CD4-positive, alpha-beta T cell (primary cell): ENCODE data around the gene KRT79. TPM values are rescaled to one million over a fixed set of nuclear protein-coding genes. Genes with fewer than 3 reads are reported as not detected.

Experiments used
- ATAC-seq: fragments of 200-7000 bp; cut with Tn5 transposase; one replicate; pipeline ENCODE4 v1.10.0; 2022; ENCODE audit warnings: mild to moderate bottlenecking; ENCODE audit not compliant: poor library complexity
- CTCF ChIA-PET: fragments of 350-600 bp; sonication (Branson Sonifier 250); formaldehyde crosslinking; loops from one replicate; lab custom pipeline; 2021; ENCODE audit warnings: antibody characterized with exemption, inconsistent platforms; lab: Charles Lee
- POLR2A ChIA-PET: fragments of 350-600 bp; sonication (Branson Sonifier 250); formaldehyde crosslinking; loops from one replicate; lab custom pipeline; 2021; ENCODE audit warnings: antibody characterized with exemption, inconsistent platforms; lab: Charles Lee
- DNase-seq, 14 experiments: peaks; one replicate each; pipeline ENCODE4 v3.0.0-alpha.2; 2013 to 2020; ENCODE audit warnings: mixed read lengths in 2 of 14
- H3K27ac ChIP-seq, 2 donors: one replicate each; pipeline versions ENCODE4 v1.5.1 to v1.7.0; 2013; ENCODE audit warnings: low read length in 2 of 2, low read depth in 1 of 2, mild to moderate bottlenecking in 1 of 2
- H3K27me3 ChIP-seq, 2 experiments: 1 replicate in 1 of 2; 2 replicates in 1 of 2; pipeline versions ENCODE4 v1.6.1 to v1.7.0; 2013; ENCODE audit warnings: low read length in 2 of 2, control low read depth in 1 of 2, mild to moderate bottlenecking in 1 of 2, moderate library complexity in 1 of 2; ENCODE audit not compliant: insufficient read depth in 2 of 2, control insufficient read depth in 1 of 2
- H3K36me3 ChIP-seq: one replicate; pipeline ENCODE4 v1.6.1; 2013; ENCODE audit warnings: low read length, control low read depth; ENCODE audit not compliant: insufficient read depth
- H3K4me1 ChIP-seq: one replicate; pipeline ENCODE4 v1.6.1; 2013; ENCODE audit warnings: low read length, control low read depth; ENCODE audit not compliant: insufficient read depth
- H3K4me3 ChIP-seq: one replicate; pipeline ENCODE4 v1.5.1; 2013; ENCODE audit warnings: mild to moderate bottlenecking, low read length, moderate library complexity
- H3K9me3 ChIP-seq, 2 experiments: 1 replicate in 1 of 2; 2 replicates in 1 of 2; pipeline versions ENCODE4 v1.6.1 to v1.7.0; 2013; ENCODE audit warnings: low read length in 2 of 2, mild to moderate bottlenecking in 2 of 2, control low read depth in 1 of 2, moderate library complexity in 1 of 2; ENCODE audit not compliant: control insufficient read depth in 1 of 2, insufficient read depth in 1 of 2
- H3K27ac Mint-ChIP-seq: one replicate; pipeline ENCODE4 v1.8.0; 2020; ENCODE audit warnings: mixed read lengths
- H3K27me3 Mint-ChIP-seq: one replicate; pipeline ENCODE4 v1.8.0; 2021; ENCODE audit warnings: mixed read lengths
- H3K36me3 Mint-ChIP-seq: one replicate; pipeline ENCODE4 v1.8.0; 2021; ENCODE audit warnings: low read depth, mixed read lengths
- H3K4me1 Mint-ChIP-seq: one replicate; pipeline ENCODE4 v1.8.0; 2021; ENCODE audit warnings: low read depth, mixed read lengths
- H3K4me3 Mint-ChIP-seq: one replicate; pipeline ENCODE4 v1.8.0; 2020; ENCODE audit warnings: mild to moderate bottlenecking, mixed read lengths
- H3K9me3 Mint-ChIP-seq: one replicate; pipeline ENCODE4 v1.8.0; 2020; ENCODE audit warnings: mixed read lengths
- intact Hi-C, 2 experiments: fragments of 100-400 bp; cut with DNase I in 1 of 2; cut with micrococcal nuclease in 1 of 2; formaldehyde crosslinking; loops; one replicate each; pipeline versions ENCODE4 v1.15.1 to v1.9.0; 2023 to 2025; cut with DNase I, micrococcal nuclease
- total RNA-seq, 174 experiments: library from RNA in 2 of 174; stranded (reverse) in 2 of 174; gene quantifications; one replicate each; pipeline ENCODE4 v1.2.3 and lab custom pipeline; 2021 to 2026
- TF ChIP-seq, protein P1 (sequence below): fragments of 200-600 bp; IDR thresholded peaks from one replicate; pipeline ENCODE4 v1.8.0; 2022; ENCODE audit warnings: antibody characterized with exemption, mild to moderate bottlenecking

The KRT79 gene
- total RNA-seq, 2 experiments from 2014 or later, result not detected

DNA sequence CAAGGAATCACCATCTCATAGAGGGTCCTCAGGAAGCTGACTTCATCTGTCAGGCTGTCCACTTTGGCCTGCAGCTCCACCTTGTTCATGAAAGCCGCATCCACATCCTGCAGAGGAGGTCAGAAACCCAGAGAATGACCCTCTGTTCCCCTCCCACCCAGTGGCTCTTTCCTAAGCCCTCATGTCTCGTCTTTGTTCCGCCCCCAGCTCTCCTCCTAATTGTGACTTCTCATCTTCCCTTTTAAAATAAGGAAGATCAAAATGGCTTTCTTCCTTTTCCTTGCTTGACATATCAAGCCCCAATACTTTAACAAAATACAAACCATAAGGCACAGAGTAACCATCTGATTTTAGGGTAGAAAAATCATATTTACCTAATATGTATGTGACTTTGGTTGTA lies 61.3 kb downstream of the KRT79 start:
- no peak for ATAC-seq
- H3K27me3 ChIP-seq, result no peaks in the 10 kb centered on the region
- peaks cover 0 to 8% of the 10 kb centered on the region in 2 experiments for H3K9me3 ChIP-seq
- H3K27ac ChIP-seq, result no peak overlapping the region
- TF ChIP-seq, protein P1, sequence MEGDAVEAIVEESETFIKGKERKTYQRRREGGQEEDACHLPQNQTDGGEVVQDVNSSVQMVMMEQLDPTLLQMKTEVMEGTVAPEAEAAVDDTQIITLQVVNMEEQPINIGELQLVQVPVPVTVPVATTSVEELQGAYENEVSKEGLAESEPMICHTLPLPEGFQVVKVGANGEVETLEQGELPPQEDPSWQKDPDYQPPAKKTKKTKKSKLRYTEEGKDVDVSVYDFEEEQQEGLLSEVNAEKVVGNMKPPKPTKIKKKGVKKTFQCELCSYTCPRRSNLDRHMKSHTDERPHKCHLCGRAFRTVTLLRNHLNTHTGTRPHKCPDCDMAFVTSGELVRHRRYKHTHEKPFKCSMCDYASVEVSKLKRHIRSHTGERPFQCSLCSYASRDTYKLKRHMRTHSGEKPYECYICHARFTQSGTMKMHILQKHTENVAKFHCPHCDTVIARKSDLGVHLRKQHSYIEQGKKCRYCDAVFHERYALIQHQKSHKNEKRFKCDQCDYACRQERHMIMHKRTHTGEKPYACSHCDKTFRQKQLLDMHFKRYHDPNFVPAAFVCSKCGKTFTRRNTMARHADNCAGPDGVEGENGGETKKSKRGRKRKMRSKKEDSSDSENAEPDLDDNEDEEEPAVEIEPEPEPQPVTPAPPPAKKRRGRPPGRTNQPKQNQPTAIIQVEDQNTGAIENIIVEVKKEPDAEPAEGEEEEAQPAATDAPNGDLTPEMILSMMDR, result no peak
- no peak overlapping the region for H3K27ac Mint-ChIP-seq
- DNase-seq, result no peak
- H3K27me3 Mint-ChIP-seq, result peaks cover 4% of the 10 kb centered on the region
- no peaks in the 10 kb centered on the region for H3K36me3 Mint-ChIP-seq
- no peaks in the 10 kb centered on the region for H3K4me1 ChIP-seq
- ChIA-PET POLR2A (no interaction called here), CTCF (no interaction called here)
- no peaks in the 10 kb centered on the region for H3K4me1 Mint-ChIP-seq
- no peak overlapping the region for H3K4me3 Mint-ChIP-seq
- H3K4me3 ChIP-seq, result no peak overlapping the region
- no peaks in the 10 kb centered on the region for H3K36me3 ChIP-seq
- intact Hi-C loops, result no loop called here
- H3K9me3 Mint-ChIP-seq, result no peaks in the 10 kb centered on the region

DNA sequence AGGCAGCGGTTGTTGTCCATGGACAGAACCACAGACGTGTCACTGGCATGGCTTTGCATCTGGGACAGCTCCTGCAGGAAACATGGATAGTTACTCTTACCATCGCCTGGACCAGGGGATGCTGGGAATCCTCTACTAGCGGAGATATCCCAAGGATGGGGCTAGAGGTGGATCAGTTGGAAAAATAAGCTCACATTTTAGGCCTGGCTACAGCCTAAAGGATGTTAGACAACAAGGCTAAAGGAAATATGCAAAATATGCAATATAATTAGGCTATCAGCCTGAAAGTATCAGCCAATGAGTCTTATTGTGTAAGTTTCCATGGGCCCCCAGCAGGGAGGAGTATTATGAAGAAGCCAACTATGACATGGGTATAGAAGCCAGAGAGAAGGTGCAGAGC lies 61.9 kb downstream of the KRT79 start:
- H3K27me3 ChIP-seq, result no peaks in the 10 kb centered on the region
- ATAC-seq (no peak), DNase-seq (no peak)
- Mint-ChIP-seq H3K36me3 (no peaks in the 10 kb centered on the region), H3K9me3 (no peaks in the 10 kb centered on the region), H3K4me3 (no peak overlapping the region), H3K4me1 (no peaks in the 10 kb centered on the region), H3K27ac (no peak overlapping the region), H3K27me3 (peaks cover 4% of the 10 kb centered on the region)
- H3K4me3 ChIP-seq, result no peak overlapping the region
- H3K9me3 ChIP-seq, result peaks cover 0 to 8% of the 10 kb centered on the region in 2 experiments
- intact Hi-C loops, result no loop called here
- no peak overlapping the region for H3K27ac ChIP-seq
- H3K4me1 ChIP-seq, result no peaks in the 10 kb centered on the region
- ChIA-PET POLR2A (no interaction called here), CTCF (no interaction called here)
- TF ChIP-seq, protein P1, result no peak
- no peaks in the 10 kb centered on the region for H3K36me3 ChIP-seq

DNA sequence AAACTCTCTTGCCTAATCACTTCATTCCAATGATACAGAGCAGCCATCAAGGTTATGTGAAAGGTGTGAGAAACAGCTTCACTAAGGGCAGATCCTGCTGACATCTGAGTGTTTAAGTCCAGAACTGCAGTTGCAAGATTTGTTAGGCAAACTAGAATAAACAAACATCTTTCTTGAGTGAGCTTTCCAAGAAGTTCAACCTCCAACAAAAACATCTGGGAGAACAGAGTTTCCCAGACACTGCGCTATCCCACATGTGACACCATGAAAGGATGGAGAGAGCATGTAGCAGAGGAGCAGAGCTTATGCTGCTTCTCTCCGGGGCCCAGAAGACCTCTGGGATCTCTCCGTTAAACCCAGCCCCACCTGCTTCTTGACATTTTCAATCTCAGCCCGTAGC lies 62.6 kb downstream of the KRT79 start:
- H3K27ac ChIP-seq, result no peak overlapping the region
- CTCF ChIA-PET, result no interaction called here
- H3K4me3 ChIP-seq, result no peak overlapping the region
- no peaks in the 10 kb centered on the region for H3K4me1 ChIP-seq
- ATAC-seq, result no peak
- no peaks in the 10 kb centered on the region for H3K36me3 ChIP-seq
- Mint-ChIP-seq H3K27me3 (peaks cover 4% of the 10 kb centered on the region), H3K4me1 (no peaks in the 10 kb centered on the region), H3K4me3 (no peak overlapping the region), H3K27ac (no peak overlapping the region), H3K9me3 (no peaks in the 10 kb centered on the region), H3K36me3 (no peaks in the 10 kb centered on the region)
- TF ChIP-seq, protein P1, result no peak
- POLR2A ChIA-PET, result no interaction called here
- no peak for DNase-seq
- no peaks in the 10 kb centered on the region for H3K27me3 ChIP-seq
- peaks cover 0 to 4% of the 10 kb centered on the region in 2 experiments for H3K9me3 ChIP-seq
- intact Hi-C loops, result no loop called here

Other genes with a start within 250 kb of the KRT79 start
- gene KRT72, start 232.8 kb downstream of the KRT79 start, total RNA-seq, result 10 to 100 TPM; 82.2 to 83.4 TPM
- gene KRT73, start 215.8 kb downstream of the KRT79 start, total RNA-seq, result 10 to 100 TPM; 67.2 to 69.7 TPM
- 1 to 10 TPM; 1.7 to 2.1 TPM for gene KRT2, start 182.1 kb downstream of the KRT79 start, total RNA-seq
- gene KRT1, start 153.9 kb downstream of the KRT79 start, total RNA-seq, result 1 to 10 TPM; 3.9 to 4.0 TPM
- gene KRT77, start 130.8 kb downstream of the KRT79 start, total RNA-seq, result under 1 TPM; 0.11 to 0.20 TPM
- not detected for gene KRT76, start 57.0 kb downstream of the KRT79 start, total RNA-seq
- gene KRT3, start 38.2 kb downstream of the KRT79 start, total RNA-seq, result not detected
- not detected for gene KRT4, start 20.2 kb downstream of the KRT79 start, total RNA-seq
- gene KRT78, start 14.7 kb upstream of the KRT79 start, total RNA-seq, result not detected
- gene KRT8, start 70.8 kb upstream of the KRT79 start, total RNA-seq, result under 1 TPM; 0.63 to 0.89 TPM
- 1 to 10 TPM; 7.2 to 9.2 TPM for gene KRT18, start 114.8 kb upstream of the KRT79 start, total RNA-seq
- gene EIF4B, start 172.1 kb upstream of the KRT79 start, total RNA-seq, result 100 to 1,000 TPM; 794 to 806 TPM
- 1 to 10 TPM; 2.3 to 3.0 TPM for gene TNS2, start 215.8 kb upstream of the KRT79 start, total RNA-seq
- 10 to 100 TPM; 17.7 to 21.0 TPM for gene SPRYD3, start 245.1 kb upstream of the KRT79 start, total RNA-seq